ENCODE results near the gene SFR1.

The SFR1 gene, protein sequence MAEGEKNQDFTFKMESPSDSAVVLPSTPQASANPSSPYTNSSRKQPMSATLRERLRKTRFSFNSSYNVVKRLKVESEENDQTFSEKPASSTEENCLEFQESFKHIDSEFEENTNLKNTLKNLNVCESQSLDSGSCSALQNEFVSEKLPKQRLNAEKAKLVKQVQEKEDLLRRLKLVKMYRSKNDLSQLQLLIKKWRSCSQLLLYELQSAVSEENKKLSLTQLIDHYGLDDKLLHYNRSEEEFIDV

DNA sequence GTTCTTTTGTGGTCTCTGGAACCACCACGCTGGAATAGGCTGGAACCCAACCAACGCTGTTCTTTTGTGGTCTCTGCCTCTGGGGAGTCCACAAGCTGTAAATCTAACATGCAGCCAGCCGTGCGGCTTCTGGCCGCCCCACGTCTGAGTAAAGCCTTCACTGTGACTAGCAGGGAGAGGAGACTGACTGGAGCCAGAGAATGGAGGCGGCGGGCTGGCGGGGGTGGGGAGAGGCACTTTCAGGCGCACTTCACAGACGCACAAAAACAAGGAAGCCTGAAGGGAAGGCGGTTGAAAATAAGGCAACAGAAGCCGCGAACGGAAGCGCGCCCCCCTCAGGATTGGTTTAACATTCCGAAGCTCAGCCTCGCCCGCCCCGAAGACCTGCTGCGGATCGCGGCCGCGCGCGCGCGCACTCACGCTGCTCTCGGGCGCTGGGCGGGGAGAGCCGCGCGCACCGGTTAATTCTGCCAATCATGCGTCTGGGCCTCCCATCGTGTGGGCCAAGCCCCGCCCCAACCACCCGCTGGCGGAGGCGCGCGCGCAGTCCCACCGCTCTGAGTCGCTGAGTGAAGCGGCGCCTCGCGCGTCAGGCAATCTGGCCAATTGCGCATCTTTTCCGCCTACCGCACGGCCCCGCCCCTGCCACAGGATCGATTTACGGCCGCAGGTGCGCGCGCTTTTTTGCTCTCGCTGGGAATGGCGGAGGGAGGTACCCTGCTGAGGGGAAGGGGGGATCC, at the start of gene SFR1:
Gene SFR1 (plus strand): TSS at position 687 of the 740 bp plus-strand sequence. CDS start 13 bp downstream, at position 700.
- peak; percentile 97 to 99 for DNase-seq (ENCODE audit: low read depth in 2 of 2)

DNA sequence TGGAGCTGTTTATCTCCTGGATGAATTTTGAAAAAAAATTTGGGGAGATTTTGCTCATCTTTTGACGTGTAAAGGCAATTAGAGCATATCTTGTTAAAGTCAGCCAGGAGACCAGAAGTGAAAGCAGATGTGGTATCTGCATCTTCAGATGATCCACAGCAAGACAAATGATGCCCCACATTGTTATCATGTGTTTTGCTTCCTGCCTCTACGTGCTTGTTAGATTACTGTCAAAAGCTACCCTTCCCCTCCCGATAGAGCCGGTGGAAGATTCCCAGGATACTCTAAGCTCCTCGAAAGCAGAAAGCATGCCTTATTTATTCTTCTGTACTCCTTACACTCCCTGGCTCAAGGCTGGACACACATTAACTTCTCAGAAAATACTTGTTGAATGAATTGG, 49.2 kb upstream of the SFR1 start:
- no peak for DNase-seq (ENCODE audit: low read depth in 2 of 2)

DNA sequence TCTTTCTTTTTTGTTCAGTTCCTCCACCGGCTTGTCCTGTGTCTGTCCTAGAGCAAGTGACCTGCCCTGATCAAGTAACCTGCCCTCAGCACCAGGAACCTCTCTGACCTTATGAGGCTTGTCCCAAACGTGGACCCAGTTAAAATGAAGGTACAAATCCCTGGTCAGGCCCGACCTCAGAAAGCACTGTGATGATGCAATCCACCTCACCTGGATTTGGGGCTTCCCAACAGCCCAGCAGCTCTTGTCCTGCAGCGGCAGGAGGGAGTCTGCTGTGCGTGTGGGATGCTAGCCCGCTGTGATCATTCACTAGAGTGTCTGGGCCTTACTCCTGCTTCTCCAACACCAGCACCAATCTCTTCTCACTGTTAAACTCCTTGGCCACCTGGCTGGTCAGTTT, 47.5 kb upstream of the SFR1 start:
- DNase-seq (ENCODE audit: low read depth in 2 of 2): no peak

- no peak for DNase-seq (ENCODE audit: low read depth in 2 of 2)
Measured at GRCh38 chr10:104076743-104077160, 45.2 kb upstream of the SFR1 start.

- no peak for DNase-seq (ENCODE audit: low read depth in 2 of 2)
Measured at GRCh38 chr10:104077247-104077646, 44.7 kb upstream of the SFR1 start.

DNA sequence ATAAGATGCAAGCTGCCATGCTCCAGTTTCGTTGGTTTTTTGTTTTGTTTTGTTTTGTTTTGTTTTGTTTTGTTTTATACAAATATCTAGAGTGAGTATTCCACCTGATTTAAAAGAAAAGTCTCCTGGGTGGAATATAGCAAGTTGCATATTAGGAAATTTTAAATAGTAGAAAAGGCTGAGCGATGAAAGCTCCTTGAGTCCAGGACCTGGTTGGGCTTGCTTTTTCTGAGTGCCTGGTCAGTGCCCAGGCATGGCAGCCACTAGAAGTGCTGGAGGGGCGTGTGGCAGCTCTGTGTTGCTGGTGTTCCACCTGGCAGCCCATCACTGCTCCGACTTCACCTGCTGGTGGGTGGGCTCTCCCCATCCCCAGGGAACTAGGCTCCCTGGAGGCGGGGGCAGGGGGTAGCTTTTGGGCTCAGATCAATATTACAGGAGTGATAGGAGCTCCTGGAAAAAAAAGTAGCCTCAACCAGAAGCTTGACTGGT, 44.3 kb upstream of the SFR1 start:
- DNase-seq (ENCODE audit: low read depth in 2 of 2): no peak

DNA sequence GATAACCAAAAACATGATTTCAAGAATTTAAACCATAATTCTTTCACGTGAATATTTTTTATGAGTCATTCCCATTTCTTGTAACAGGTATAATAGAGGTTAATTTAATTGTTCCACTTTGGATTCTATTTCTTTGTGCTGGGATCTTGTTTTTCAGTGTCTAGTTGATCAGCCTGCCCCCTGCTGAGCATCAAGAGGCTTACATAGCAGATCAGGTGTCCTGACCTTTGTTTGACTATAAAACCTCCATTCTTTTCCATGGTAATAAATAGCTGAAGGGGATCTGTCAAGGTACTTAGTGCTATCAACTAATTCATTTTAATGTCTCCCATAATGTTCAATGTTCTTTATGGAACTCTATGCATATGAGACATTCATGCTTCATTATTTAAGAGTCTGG, 41.2 kb upstream of the SFR1 start:
- DNase-seq (ENCODE audit: low read depth in 2 of 2): no peak

- DNase-seq (ENCODE audit: low read depth in 2 of 2): no peak
Measured at GRCh38 chr10:104081998-104082397, 40.0 kb upstream of the SFR1 start.

DNA sequence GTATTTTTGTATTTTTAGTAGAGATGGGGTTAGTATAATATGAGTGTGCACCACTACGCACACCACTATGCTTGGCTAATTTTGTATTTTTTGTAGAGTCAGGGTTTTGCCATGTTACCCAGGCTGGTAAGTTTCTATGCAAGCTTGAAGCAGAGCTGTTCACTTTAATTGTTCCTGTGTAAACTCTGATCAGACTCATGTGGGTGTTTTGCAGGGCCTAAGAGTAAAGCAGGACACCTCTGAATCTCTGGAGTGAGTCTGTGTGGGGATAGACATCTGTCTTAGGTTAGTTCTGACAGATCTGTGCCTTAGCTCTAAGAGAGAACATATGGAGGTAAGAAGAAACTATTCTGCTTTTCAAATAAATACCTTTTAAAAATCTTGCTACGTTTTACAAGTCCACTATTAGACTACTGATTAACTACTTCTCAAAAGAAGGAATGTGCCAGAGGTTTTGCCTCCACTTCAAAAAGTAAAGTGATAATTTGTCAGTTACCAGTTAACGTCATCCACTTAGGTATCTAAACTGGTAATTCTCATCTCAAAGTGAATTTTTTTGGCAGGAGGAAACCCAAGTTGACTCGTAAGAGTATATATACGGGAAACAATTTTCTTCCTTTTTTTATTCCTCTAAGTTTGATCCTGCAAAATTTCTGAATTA, 37.4 kb upstream of the SFR1 start:
- DNase-seq (ENCODE audit: low read depth in 2 of 2): no peak

DNA sequence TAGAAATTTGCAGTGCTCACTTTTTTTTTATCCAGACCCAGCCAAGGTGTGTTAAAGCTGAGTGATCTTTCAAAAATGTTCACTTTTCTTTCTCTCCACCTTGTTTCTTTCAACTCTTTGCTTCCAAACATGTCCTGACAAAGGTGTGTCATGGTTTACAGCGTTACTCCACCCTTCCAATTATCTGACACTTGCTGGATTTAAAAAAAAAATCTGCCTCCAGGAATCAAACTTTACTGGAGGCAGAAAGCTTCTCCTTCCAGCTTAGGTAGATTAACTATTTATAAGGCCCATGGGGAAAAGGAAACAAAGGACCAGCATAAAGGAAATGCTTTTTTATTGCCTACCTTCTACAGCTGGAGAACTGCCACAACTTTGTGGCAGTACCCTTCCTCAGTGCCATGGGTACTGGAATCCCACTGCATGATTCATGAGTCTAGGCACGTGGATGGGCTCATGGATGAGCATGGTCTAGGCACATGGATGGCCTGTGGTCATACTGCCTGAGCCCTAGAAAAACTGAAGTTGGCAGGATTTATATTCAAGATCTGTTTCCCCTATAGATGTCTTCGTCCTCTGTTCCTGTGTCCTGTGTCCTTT, 36.1 kb upstream of the SFR1 start, which contains the start of gene COL17A1:
Gene COL17A1 (minus strand): TSS at position 80 of the 600 bp plus-strand sequence. CDS start 5,207 bp downstream, outside the sequence.
- DNase-seq (ENCODE audit: low read depth in 2 of 2): no peak

- DNase-seq (ENCODE audit: low read depth in 2 of 2): no peak
Measured at GRCh38 chr10:104088239-104088638, 33.7 kb upstream of the SFR1 start.

GRCh38 chr10:104089621-104090020, 32.4 kb upstream of the SFR1 start:
- DNase-seq (ENCODE audit: low read depth in 2 of 2): no peak

GRCh38 chr10:104090611-104091010, 31.4 kb upstream of the SFR1 start:
- no peak for DNase-seq (ENCODE audit: low read depth in 2 of 2)

GRCh38 chr10:104092749-104093148, 29.2 kb upstream of the SFR1 start:
- no peak for DNase-seq (ENCODE audit: low read depth in 2 of 2)

- DNase-seq (ENCODE audit: low read depth in 2 of 2): no peak
Measured at GRCh38 chr10:104096692-104097091, 25.3 kb upstream of the SFR1 start.

DNA sequence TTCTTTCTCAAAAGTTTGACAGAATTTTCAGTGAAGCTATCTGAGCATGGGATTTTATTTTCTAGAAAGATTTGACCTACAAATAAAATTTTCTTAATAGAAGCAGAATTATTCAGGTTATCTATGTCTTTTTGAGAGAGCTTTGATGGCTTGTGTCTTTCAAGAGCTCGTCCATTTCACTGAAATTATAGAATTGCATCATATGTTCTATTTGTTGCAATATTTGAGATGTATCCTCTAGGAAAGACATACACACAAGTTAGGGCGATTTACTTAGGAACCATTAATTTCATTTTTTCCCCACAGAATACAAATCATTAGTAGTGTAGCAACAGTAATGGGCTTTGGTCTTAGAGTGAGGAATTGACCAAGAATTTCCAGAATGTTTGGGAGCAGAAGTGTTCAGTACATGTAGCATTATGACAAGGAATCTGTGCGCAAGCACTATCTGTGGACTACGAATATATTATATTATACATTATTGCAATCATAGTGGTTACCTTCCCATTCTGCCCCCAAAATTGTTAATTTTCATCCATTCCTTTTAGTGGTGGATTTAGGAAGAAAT, 23.5 kb upstream of the SFR1 start:
- DNase-seq (ENCODE audit: low read depth in 2 of 2): no peak

GRCh38 chr10:104099269-104099668, 22.7 kb upstream of the SFR1 start:
- DNase-seq (ENCODE audit: low read depth in 2 of 2): no peak

DNA sequence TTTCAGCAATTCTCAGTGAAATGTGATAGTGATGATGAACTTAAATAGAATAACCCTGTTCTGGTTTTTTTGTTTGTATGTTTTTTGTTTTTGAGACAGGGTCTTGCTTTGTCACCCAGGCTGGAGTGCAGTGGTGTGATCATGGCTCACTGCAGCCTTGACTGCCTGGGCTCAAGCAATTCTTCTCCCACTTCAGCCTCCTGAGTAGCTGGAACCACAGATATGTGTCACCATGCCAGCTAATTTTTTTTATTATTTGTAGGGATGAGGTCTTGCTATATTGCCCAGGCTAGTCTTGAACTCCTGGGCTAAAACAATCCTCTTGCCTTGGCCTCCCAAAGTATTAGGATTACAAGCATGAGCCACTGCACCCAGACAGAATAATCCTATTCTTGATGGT, 22.0 kb upstream of the SFR1 start:
- DNase-seq (ENCODE audit: low read depth in 2 of 2): no peak

GRCh38 chr10:104100795-104101194, 21.2 kb upstream of the SFR1 start:
- no peak for DNase-seq (ENCODE audit: low read depth in 2 of 2)

GRCh38 chr10:104101902-104102301, 20.1 kb upstream of the SFR1 start:
- DNase-seq (ENCODE audit: low read depth in 2 of 2): no peak

DNA sequence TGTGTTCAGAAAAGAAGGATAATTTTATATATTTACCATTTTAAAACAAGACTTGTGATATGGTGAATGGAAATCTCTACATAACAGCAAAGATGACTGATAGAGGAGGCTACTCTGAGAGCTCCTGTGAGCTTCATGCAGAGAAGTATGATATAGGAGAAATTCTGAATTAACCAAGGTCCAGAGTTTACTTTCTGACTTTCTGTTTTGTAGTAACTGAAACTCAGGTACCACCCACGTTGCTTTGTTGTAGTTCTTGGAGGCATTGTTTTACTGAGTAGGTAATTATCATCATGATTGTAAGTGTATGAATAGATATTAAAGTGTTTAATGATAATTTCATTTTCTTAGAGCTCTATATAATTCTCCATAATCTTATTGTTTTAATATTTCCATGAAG, 18.0 kb upstream of the SFR1 start:
- no peak for DNase-seq (ENCODE audit: low read depth in 2 of 2)

- DNase-seq (ENCODE audit: low read depth in 2 of 2): no peak
Measured at GRCh38 chr10:104104418-104104817, 17.6 kb upstream of the SFR1 start.
